Gastrocnemius medialis (tissue), 4 donors: ENCODE measurements around the gene ARHGAP19. TPM values are rescaled to one million over a fixed set of nuclear protein-coding genes. Genes with fewer than 3 reads are reported as not detected.

Experiments used
- ATAC-seq, 2 donors: fragments of 150-250 bp; one replicate each; pipeline ENCODE4 v1.9.1; 2016
- DNase-seq, 2 donors: peaks; one replicate each; pipeline ENCODE4 v3.0.0-alpha.2; 2019
- H3K27ac ChIP-seq, 4 donors: fragments of 200-600 bp; sonication (generic); 1 replicate in 1 of 4; 2 replicates in 3 of 4; pipeline ENCODE4 v1.5.1; 2016 to 2018; ENCODE audit warnings: mild to moderate bottlenecking in 2 of 4, moderate library complexity in 1 of 4
- H3K27me3 ChIP-seq, 3 donors: fragments of 200-600 bp; sonication (generic) in 2 of 3; 1 replicate in 1 of 3; 2 replicates in 2 of 3; pipeline versions ENCODE4 v1.5.1 to v1.6.0; 2016 to 2019; ENCODE audit warnings: mild to moderate bottlenecking in 1 of 3, moderate library complexity in 1 of 3
- H3K36me3 ChIP-seq, 2 donors: fragments of 200-600 bp; sonication (generic) in 1 of 2; one replicate each; pipeline ENCODE4 v1.5.1; 2017 to 2018
- H3K4me1 ChIP-seq, 2 donors: fragments of 200-600 bp; sonication (generic) in 1 of 2; one replicate each; pipeline ENCODE4 v1.5.1; 2016 to 2017; ENCODE audit warnings: mild to moderate bottlenecking in 2 of 2
- H3K4me3 ChIP-seq, 4 donors: fragments of 200-600 bp; sonication (generic) in 3 of 4; 1 replicate in 1 of 4; 2 replicates in 3 of 4; pipeline ENCODE4 v1.5.1; 2016 to 2019; ENCODE audit warnings: mild to moderate bottlenecking in 2 of 4
- H3K9me3 ChIP-seq, 3 donors: fragments of 200-600 bp; sonication (generic) in 2 of 3; 1 replicate in 1 of 3; 2 replicates in 2 of 3; pipeline ENCODE4 v1.5.1; 2016 to 2019
- CTCF ChIP-seq, 5 experiments: fragments of 450-650 bp in 3 of 5; fragments of 200-600 bp in 2 of 5; sonication (generic) in 2 of 5; IDR thresholded peaks in 4 of 5; conservative IDR thresholded peaks in 1 of 5; 1 replicate in 4 of 5; 2 replicates in 1 of 5; pipeline ENCODE4 v1.5.1; 2016 to 2019; ENCODE audit warnings: antibody characterized with exemption in 5 of 5, mild to moderate bottlenecking in 3 of 5, moderate library complexity in 3 of 5
- POLR2A ChIP-seq, 2 donors: fragments of 450-650 bp; IDR thresholded peaks; one replicate each; pipeline ENCODE4 v1.6.1; 2017; ENCODE audit warnings: antibody characterized with exemption in 2 of 2, mild to moderate bottlenecking in 2 of 2, moderate library complexity in 2 of 2
- in situ Hi-C, 4 donors: fragments of 200-750 bp; cut with MboI; loops; one replicate each; pipeline versions ENCODE4 v1.15.0 to v1.8.0; 2017; ENCODE audit warnings: low sequenced_read_pairs in 4 of 4
- intact Hi-C: fragments of 100-400 bp; cut with DNase I; formaldehyde crosslinking; loops from one replicate; pipeline ENCODE4 v1.15.1; 2023; ENCODE audit warnings: low total_unique reads
- total RNA-seq, 4 donors: library from RNA; depleted of rRNA; stranded (reverse); fragments of >200 nt; gene quantifications; one replicate each; pipeline versions ENCODE4 v1.1.0 to v1.2.3, GENCODE V29; 2016

The ARHGAP19 gene
- total RNA-seq, 4 donors from 2014 or later: 1.7 to 12.3 (median 2.4) TPM

- Histone ChIP-seq H3K27me3 (peaks cover 30 to 42% (median 34%) of the 10 kb centered on the region in 3 donors), H3K4me1 (no peaks in the 10 kb centered on the region), H3K36me3 (no peaks in the 10 kb centered on the region), H3K9me3 (no peaks in the 10 kb centered on the region), H3K4me3 (no peak overlapping the region), H3K27ac (no peak overlapping the region)
- in situ Hi-C loops: no loop called here
- TF ChIP-seq CTCF (IDR thresholded peaks at IDR 0.05 in 4 of 5, conservative IDR thresholded peaks at IDR 0.05 in 1 of 5) (no peak), POLR2A (IDR thresholded peaks at IDR 0.05) (no peak)
- no peak for DNase-seq
- intact Hi-C loops: no loop called here
- no peak for ATAC-seq
Measured at GRCh38 chr10:97180986-97181385, 111.5 kb downstream of the ARHGAP19 start.

- ATAC-seq (no peak), DNase-seq (no peak)
- intact Hi-C loops: no loop called here
- in situ Hi-C loops: no loop called here
- H3K27me3 ChIP-seq: peaks cover 24 to 37% (median 28%) of the 10 kb centered on the region in 3 donors
- no peaks in the 10 kb centered on the region for H3K9me3 ChIP-seq
- H3K4me1 ChIP-seq: no peaks in the 10 kb centered on the region
- H3K27ac ChIP-seq: no peak overlapping the region
- TF ChIP-seq CTCF (IDR thresholded peaks at IDR 0.05 in 4 of 5, conservative IDR thresholded peaks at IDR 0.05 in 1 of 5): no peak
- TF ChIP-seq POLR2A (IDR thresholded peaks at IDR 0.05): no peak
- H3K36me3 ChIP-seq: no peaks in the 10 kb centered on the region
- no peak overlapping the region for H3K4me3 ChIP-seq
Measured at GRCh38 chr10:97180363-97180755, 112.1 kb downstream of the ARHGAP19 start.

- in situ Hi-C loops (no loop called here), intact Hi-C loops (no loop called here)
- Histone ChIP-seq H3K27me3 (peaks cover 19 to 32% (median 23%) of the 10 kb centered on the region in 3 donors), H3K9me3 (no peaks in the 10 kb centered on the region), H3K4me1 (no peaks in the 10 kb centered on the region), H3K4me3 (no peak overlapping the region), H3K36me3 (no peaks in the 10 kb centered on the region), H3K27ac (no peak overlapping the region)
- DNase-seq: no peak
- TF ChIP-seq POLR2A (IDR thresholded peaks at IDR 0.05): no peak
- ATAC-seq: no peak
Measured at GRCh38 chr10:97179731-97180362, 112.6 kb downstream of the ARHGAP19 start.

- H3K27me3 ChIP-seq: peaks cover 16 to 26% (median 18%) of the 10 kb centered on the region in 3 donors
Measured at GRCh38 chr10:97179311-97179710, 113.1 kb downstream of the ARHGAP19 start.

GRCh38 chr10:97178074-97178473 is 114.4 kb downstream of the ARHGAP19 start:
- DNase-seq (no peak), ATAC-seq (no peak)
- in situ Hi-C loops: no loop called here
- TF ChIP-seq POLR2A (IDR thresholded peaks at IDR 0.05): no peak
- TF ChIP-seq CTCF (IDR thresholded peaks at IDR 0.05 in 4 of 5, conservative IDR thresholded peaks at IDR 0.05 in 1 of 5): no peak
- H3K27me3 ChIP-seq: peaks cover 13 to 22% (median 15%) of the 10 kb centered on the region in 3 donors
- H3K9me3 ChIP-seq: no peaks in the 10 kb centered on the region
- H3K4me3 ChIP-seq: no peak overlapping the region
- no peak overlapping the region for H3K27ac ChIP-seq
- intact Hi-C loops: no loop called here
- H3K4me1 ChIP-seq: no peaks in the 10 kb centered on the region
- H3K36me3 ChIP-seq: no peaks in the 10 kb centered on the region

More at GRCh38 chr10:97179311-97179710, 113.1 kb downstream of the ARHGAP19 start:
- ATAC-seq (no peak), DNase-seq (no peak)
- intact Hi-C loops (no loop called here), in situ Hi-C loops (no loop called here)
- Histone ChIP-seq H3K4me3 (no peak overlapping the region), H3K36me3 (no peaks in the 10 kb centered on the region), H3K9me3 (no peaks in the 10 kb centered on the region), H3K4me1 (no peaks in the 10 kb centered on the region), H3K27ac (no peak overlapping the region)
- TF ChIP-seq POLR2A (IDR thresholded peaks at IDR 0.05) (no peak), CTCF (IDR thresholded peaks at IDR 0.05 in 4 of 5, conservative IDR thresholded peaks at IDR 0.05 in 1 of 5) (no peak)
